OCI-LY7 (cell line): ENCODE results near the gene ADGRG3. TPM values are rescaled to one million over a fixed set of nuclear protein-coding genes. Genes with fewer than 3 reads are reported as not detected.

ENCODE experiments used
- BruUV-seq: library from RNA; stranded (reverse); fragments of 400-500 nt; replicated peaks from 2 replicates; lab custom pipeline; 2021; lab: Mats Ljungman, UMichigan
- CTCF ChIA-PET: fragments of 300-600 bp; sonication (Branson Sonifier 250); formaldehyde crosslinking; loops from one replicate; lab custom pipeline; 2022; ENCODE audit warnings: antibody characterized with exemption; ENCODE audit not compliant: unreplicated experiment; lab: Charles Lee
- POLR2A ChIA-PET: fragments of 300-600 bp; sonication (Branson Sonifier 250); formaldehyde crosslinking; loops from one replicate; lab custom pipeline; 2022; ENCODE audit warnings: antibody characterized with exemption; lab: Charles Lee
- DNase-seq: peaks from one replicate; pipeline ENCODE4 v3.0.0-alpha.2; 2015; ENCODE audit warnings: low spot score
- H2AFZ ChIP-seq: fragments of 200-600 bp; sonication (generic), shearing (Covaris generic); 2 replicates; pipeline ENCODE4 v1.6.1; 2014; ENCODE audit warnings: mild to moderate bottlenecking, antibody characterized with exemption, low read length, moderate library complexity
- H3K27ac ChIP-seq: fragments of 200-600 bp; sonication (generic); 2 replicates; pipeline ENCODE4 v1.5.1; 2014; ENCODE audit warnings: mixed run types, low read depth, mild to moderate bottlenecking, moderate library complexity, low read length, inconsistent platforms; ENCODE audit not compliant: poor library complexity, severe bottlenecking
- H3K36me3 ChIP-seq: fragments of 200-600 bp; sonication (generic); 2 replicates; pipeline ENCODE4 v1.6.1; 2014; ENCODE audit warnings: mild to moderate bottlenecking, antibody characterized with exemption, low read length, moderate library complexity, mixed read lengths; ENCODE audit not compliant: insufficient read depth
- H3K4me1 ChIP-seq: fragments of 200-600 bp; sonication (generic); 2 replicates; pipeline ENCODE4 v1.5.1; 2014; ENCODE audit warnings: mild to moderate bottlenecking, low read length; ENCODE audit not compliant: insufficient read depth, poor library complexity, severe bottlenecking
- H3K4me2 ChIP-seq: fragments of 200-600 bp; sonication (generic); 2 replicates; pipeline ENCODE4 v1.6.1; 2014; ENCODE audit warnings: mild to moderate bottlenecking, low read length
- H3K4me3 ChIP-seq: fragments of 200-600 bp; sonication (generic); 2 replicates; pipeline ENCODE4 v1.5.1; 2014; ENCODE audit warnings: mild to moderate bottlenecking, low read depth, low read length; ENCODE audit not compliant: poor library complexity, severe bottlenecking
- H3K79me2 ChIP-seq: fragments of 200-600 bp; sonication (generic); 2 replicates; pipeline ENCODE4 v1.6.1; 2016; ENCODE audit warnings: low read depth, mild to moderate bottlenecking, low read length, moderate library complexity, mixed read lengths; ENCODE audit not compliant: insufficient read depth
- H3K9me2 ChIP-seq: fragments of 200-600 bp; sonication (generic); 2 replicates; pipeline ENCODE4 v1.6.1; 2016; ENCODE audit warnings: mild to moderate bottlenecking, low read length, mixed read lengths; ENCODE audit not compliant: insufficient read depth
- H3K9me3 ChIP-seq: fragments of 200-600 bp; sonication (generic); 2 replicates; pipeline ENCODE4 v1.6.1; 2014; ENCODE audit warnings: mild to moderate bottlenecking, mixed run types, low read length, mixed read lengths
- H4K20me1 ChIP-seq: fragments of 200-600 bp; sonication (generic); 2 replicates; pipeline ENCODE4 v1.6.1; 2014; ENCODE audit warnings: mild to moderate bottlenecking, antibody characterized with exemption, low read length, moderate library complexity, mixed read lengths; ENCODE audit not compliant: insufficient read depth
- CTCF ChIP-seq: fragments of 200-600 bp; sonication (generic); conservative IDR thresholded peaks from 2 replicates; pipeline ENCODE4 v1.5.1; 2014; ENCODE audit warnings: mild to moderate bottlenecking, antibody characterized with exemption, low read length, moderate library complexity, mixed read lengths
- EZH2phosphoT487 ChIP-seq: fragments of 200-600 bp; sonication (generic); IDR thresholded peaks from 2 replicates; pipeline ENCODE4 v1.6.1; 2018; ENCODE audit warnings: low read depth, borderline replicate concordance, mild to moderate bottlenecking, mixed run types, antibody characterized with exemption, low read length, moderate library complexity, mixed read lengths
- intact Hi-C: fragments of 100-400 bp; cut with micrococcal nuclease; formaldehyde crosslinking; loops from one replicate; pipeline ENCODE4 v1.10.0; 2022; ENCODE audit not compliant: unreplicated experiment
- total RNA-seq, 2 experiments: library from RNA; depleted of rRNA in 1 of 2; stranded (reverse); fragments of >200 nt in 1 of 2; shearing (Covaris generic) in 1 of 2; gene quantifications; 2 replicates each; pipeline ENCODE4 v1.2.3, GENCODE V29; 2014 to 2022

Gene ADGRG3
- total RNA-seq, 2 experiments from 2014 or later, result not detected

GRCh38 chr16:57645169-57645568 lies 22.9 kb upstream of the ADGRG3 start:
- Histone ChIP-seq H3K4me1 (no peaks in the 10 kb centered on the region), H3K36me3 (no peaks in the 10 kb centered on the region), H3K4me2 (no peak overlapping the region), H3K9me3 (no peaks in the 10 kb centered on the region), H3K9me2 (no peaks in the 10 kb centered on the region), H4K20me1 (peaks cover 4% of the 10 kb centered on the region; the same call in 1 of the 2 replicates), H3K4me3 (no peak overlapping the region), H3K27ac (no peak overlapping the region), H3K79me2 (no peaks in the 10 kb centered on the region), H2AFZ (no peak overlapping the region)
- ChIA-PET CTCF (no interaction called here), POLR2A (interaction anchor here (0.8 to 1.0 kb wide), 2 partner anchors 79 to 90 kb away, joined by 3 to 5 read pairs; partner anchors contain the start of gene KATNB1)
- no TSS peak for BruUV-seq
- no peak for DNase-seq
- TF ChIP-seq EZH2phosphoT487 (no peak), CTCF (no peak)
- intact Hi-C loops, result loop anchor here (10.0 kb wide), 1 partner anchor 230 kb away; no protein-coding TSS in a partner anchor

- no peaks in the 10 kb centered on the region for H3K79me2 ChIP-seq
- ChIA-PET POLR2A (interaction anchor here (0.8 to 1.0 kb wide), 2 partner anchors 79 to 90 kb away, joined by 3 to 5 read pairs; partner anchors contain the start of gene KATNB1), CTCF (interaction anchor here (0.7 kb wide), 1 partner anchor 37 kb away, joined by 3 read pairs; no protein-coding TSS in a partner anchor)
- TF ChIP-seq CTCF (no peak), EZH2phosphoT487 (no peak)
- no peaks in the 10 kb centered on the region for H3K9me2 ChIP-seq
- no peaks in the 10 kb centered on the region for H3K36me3 ChIP-seq
- no peak overlapping the region for H3K4me3 ChIP-seq
- H3K9me3 ChIP-seq, result no peaks in the 10 kb centered on the region
- no peaks in the 10 kb centered on the region for H3K4me1 ChIP-seq
- DNase-seq, result no peak
- no peak overlapping the region for H3K27ac ChIP-seq
- H2AFZ ChIP-seq, result no peak overlapping the region
- intact Hi-C loops, result loop anchor here (10.0 kb wide), 1 partner anchor 231 kb away; no protein-coding TSS in a partner anchor
- peaks cover 4% of the 10 kb centered on the region; the same call in 1 of the 2 replicates for H4K20me1 ChIP-seq
- H3K4me2 ChIP-seq, result no peak overlapping the region
- no TSS peak for BruUV-seq
These were observed 22.3 kb upstream of the ADGRG3 start for GRCh38 chr16:57645691-57646387.
